Activated T-helper 1 cell treated with anti-CD3 and anti-CD28 coated beads, Interleukin-2, amount 50 U/mL, for 16 hours (primary cell): Measurements from ENCODE around the gene ZBTB16.

Source experiments
- DNase-seq, 2 donors: peaks; one replicate each; pipeline ENCODE4 v3.0.0-alpha.2; 2020; ENCODE audit warnings: low read depth in 1 of 2, low spot score in 1 of 2

The ZBTB16 gene

DNA sequence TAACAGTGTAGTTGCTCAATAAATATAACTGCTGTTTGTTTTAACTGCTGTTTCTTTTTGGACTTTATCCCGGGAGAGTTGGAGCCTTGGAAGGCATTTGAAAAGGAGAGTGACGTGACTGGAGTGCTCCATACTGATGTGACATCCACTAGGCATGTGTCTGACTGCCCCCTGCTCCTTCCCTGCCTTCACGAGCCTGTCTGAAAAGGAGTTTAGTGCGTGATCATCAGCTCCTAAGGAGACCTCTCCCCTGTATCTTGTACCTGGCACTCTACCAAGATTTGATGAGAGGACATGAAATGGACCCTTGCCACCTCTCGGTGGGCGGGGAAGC, 22.9 kb downstream of the ZBTB16 start:
- no peak for DNase-seq

DNA sequence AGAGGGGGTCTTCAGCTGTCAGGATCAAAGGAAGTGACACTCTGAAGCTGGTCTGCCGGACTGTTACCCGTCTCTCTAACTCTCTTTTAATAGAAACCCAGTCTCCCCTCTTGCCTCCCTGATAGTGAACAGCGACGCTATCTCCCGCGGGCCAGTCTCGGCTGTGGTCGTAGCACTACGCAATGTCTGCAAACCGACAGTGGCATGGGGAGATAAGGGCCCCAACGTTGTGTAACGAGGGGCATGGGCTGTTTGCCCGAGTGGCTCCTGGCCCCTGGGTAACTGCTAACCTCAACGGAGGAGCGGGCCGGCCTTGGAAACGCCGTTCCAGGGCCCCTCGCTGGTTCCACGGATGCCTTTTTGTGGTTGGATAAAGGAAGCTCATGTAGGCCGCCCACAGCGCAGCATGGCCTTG, 23.3 kb downstream of the ZBTB16 start:
- DNase-seq, result no peak

GRCh38 chr11:114083391-114084252, 24.1 kb downstream of the ZBTB16 start:
- no peak for DNase-seq

GRCh38 chr11:114084414-114084813, 24.9 kb downstream of the ZBTB16 start:
- no peak for DNase-seq

- DNase-seq, result no peak
Observed at GRCh38 chr11:114085965-114086793, 26.7 kb downstream of the ZBTB16 start.

- no peak for DNase-seq
Observed at GRCh38 chr11:114087025-114087424, 27.5 kb downstream of the ZBTB16 start.

- DNase-seq, result no peak
Observed at GRCh38 chr11:114088216-114088615, 28.7 kb downstream of the ZBTB16 start.

- DNase-seq, result no peak
Observed at GRCh38 chr11:114088836-114089235, 29.3 kb downstream of the ZBTB16 start.

DNA sequence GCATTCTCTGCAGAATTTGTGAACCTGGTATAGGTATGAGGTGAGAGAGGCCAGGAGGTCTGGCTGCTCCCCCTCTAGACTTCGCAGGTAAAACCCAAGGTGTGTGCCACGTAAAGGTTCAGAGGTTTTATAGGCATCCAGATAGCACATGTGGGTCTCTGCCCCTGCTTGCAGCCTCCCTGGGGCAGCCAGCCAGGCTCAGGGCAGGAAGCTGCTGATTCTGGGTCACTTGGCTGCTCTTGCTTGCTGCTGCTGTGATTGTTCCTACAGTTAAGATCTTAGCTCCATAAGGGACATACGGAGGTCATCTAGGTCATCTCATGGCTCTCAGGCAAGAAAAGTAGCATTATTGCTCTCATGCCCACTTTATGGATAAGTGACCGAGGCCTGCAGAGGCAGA, 30.2 kb downstream of the ZBTB16 start:
- DNase-seq, result no peak

GRCh38 chr11:114090225-114090910, 30.9 kb downstream of the ZBTB16 start:
- DNase-seq, result no peak

DNA sequence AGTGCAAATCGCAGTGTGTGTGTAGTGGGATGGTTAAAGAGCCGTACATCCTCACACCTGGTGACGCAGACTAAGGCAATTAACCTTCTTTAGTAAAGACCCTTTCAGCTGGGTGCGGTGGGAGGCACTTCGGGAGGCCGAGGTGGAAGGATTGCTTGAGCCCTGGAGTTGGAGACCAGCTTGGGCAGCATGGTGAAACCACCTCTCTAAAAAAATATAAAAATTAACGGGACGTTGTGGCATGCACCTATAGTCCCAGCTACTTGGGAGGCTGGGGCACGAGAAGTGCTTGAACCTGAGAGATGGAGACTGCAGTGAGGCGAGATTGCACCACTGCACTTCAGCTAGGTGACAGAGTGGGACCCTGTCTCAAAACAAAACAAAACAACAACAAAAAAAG, 31.5 kb downstream of the ZBTB16 start:
- DNase-seq, result no peak

GRCh38 chr11:114091516-114092397, 32.2 kb downstream of the ZBTB16 start:
- no peak for DNase-seq

DNA sequence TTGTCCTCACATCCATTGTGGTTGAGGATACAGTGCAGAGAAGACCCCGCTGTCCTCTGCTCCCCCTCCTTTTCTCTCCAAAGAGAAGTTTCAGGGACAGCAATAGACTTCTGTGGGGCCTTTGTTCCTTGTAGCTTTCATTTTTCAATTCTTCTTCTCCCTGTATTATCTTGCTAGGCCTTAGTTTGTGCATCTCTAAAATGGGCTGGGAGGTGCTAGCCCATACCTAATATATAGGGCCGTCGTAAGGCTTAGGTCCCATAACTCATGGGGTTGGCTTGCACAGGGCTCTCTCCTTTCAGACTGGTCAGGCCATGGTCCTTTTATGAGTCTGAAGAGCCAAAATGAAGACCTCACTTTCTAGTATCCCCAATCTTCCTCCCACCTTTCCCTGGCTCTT, 33.0 kb downstream of the ZBTB16 start:
- DNase-seq, result no peak

- DNase-seq, result no peak
Observed at GRCh38 chr11:114092953-114093352, 33.4 kb downstream of the ZBTB16 start.

DNA sequence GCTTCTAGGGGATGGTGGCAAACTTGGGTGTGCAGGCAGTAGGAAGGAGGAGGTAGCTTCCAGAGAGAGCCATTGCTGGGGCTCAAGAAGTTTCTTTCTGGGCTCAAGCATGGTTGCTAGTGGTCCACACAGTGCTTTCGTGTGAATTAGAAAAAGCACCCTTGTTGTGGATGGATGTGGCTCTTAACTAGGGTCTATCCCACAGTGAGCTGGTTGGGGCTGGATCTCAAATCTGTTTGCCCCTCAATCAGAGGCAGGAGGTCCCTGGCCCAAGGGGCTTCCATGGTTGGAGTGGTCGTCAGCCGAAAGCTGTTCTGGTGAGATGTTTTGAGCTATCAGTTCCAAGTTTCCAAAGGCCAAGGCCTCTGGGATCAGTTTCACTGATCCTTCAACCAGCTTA, 35.0 kb downstream of the ZBTB16 start:
- no peak for DNase-seq

DNA sequence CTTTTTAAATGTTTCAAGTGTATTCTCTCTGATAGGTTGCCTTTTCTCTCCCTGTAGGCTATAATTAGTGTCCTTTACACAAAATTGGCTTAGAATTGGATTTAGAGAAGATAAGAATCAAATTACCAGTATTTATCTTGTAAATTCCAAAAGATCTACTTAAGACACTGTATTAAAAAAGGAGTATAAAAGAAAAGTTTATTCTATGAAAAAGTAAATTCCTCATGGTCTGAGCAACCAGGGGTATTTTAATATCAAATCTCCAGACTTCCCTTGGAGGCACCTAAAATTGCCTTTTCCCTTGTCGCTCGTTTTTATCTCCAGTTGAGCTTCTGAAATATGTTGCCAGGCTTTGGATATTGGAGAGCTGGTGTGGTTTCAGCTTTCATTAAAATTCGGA, 36.4 kb downstream of the ZBTB16 start:
- no peak for DNase-seq

DNA sequence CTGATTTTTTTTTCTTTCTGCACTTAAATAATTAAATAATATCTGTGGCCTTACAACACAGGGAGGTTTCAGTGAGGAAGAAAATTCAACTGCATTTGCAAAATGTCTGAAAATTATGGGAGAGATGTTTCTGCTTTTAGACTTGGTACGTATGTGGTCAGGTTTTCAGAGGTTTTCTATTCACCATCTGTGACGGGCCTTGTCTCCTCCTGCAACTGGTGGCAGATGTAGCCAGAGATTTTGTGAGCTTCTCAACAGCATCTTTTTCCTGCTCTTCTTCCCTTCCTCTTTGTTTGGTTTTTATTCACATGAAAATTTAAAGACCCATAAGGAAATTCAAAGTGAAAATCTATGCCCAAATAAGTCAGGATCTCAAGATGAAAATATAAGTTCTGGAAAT, 38.3 kb downstream of the ZBTB16 start:
- DNase-seq, result no peak

- DNase-seq, result no peak
Observed at GRCh38 chr11:114098927-114099326, 39.4 kb downstream of the ZBTB16 start.

DNA sequence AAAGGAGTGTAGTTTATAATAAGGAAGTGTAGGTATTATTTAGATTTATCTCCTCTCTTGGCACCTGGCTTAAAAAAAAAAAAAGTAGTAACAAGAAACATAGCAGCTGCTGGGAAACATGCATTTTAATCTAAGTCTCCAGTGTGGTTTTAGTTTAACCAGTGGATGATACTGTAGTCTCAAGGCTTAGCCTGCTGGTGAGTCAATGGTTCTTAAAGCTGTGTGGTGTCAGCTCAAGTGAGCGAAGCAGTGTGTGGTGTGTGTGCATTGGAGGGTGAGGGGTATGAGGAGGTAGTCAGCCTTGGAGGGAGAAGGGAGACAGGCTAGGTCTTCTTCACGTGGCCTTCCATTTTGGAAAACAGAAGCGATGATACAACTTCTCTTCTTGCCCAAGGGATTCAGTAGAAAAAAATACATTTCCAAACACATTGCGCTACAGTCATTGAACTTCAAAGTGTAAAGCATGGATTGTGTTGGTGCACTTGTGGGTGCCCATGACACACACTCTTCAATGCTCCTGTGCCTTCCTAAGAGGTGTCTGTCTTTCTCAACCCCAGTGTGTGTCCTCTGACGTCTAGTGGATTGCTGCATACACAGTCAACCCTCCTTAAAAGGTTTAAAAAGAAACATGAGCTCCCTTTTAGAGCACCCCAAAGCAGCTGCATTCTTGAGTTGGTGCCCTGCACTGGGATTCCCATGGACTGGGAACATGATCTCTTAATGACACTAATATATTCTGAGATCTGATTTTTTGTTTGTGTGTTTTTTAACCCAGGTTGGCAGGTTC, 40.1 kb downstream of the ZBTB16 start:
- no peak for DNase-seq
